Measurements from ENCODE around the gene MS4A18. TPM values are rescaled to one million over a fixed set of nuclear protein-coding genes. Genes with fewer than 3 reads are reported as not detected.

The MS4A18 gene
- total RNA-seq, 8 experiments from 2014 or later = 0.19 TPM; not detected in 7

DNA sequence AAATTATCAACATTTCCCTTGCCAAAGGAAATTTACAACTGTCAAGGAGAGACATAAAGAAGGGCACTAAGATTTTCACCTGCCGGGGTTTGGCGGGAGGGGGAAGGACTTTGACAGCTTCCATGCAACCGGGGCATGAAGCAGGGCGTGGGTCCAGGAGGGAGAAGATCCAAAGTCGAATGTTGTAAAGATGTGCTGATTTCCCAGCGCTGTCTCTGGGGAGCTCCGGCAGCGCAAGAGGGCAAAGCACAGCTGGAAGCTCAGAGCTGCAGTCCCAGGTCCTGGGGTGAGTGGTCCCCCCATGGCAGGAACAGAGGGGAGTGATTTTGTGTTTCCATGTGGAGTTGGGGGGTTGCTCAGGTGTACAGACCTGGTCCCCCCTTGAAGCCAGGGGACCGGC, 60.6 kb downstream of the MS4A18 start, which contains the start of gene MS4A10:
MS4A10 (plus strand) TSS at position 198 of the 400 bp plus-strand sequence. CDS start 5,003 bp downstream, outside the sequence.
- H3K27ac ChIP-seq = no peak within 1 kb of the TSS
- in situ Hi-C loops (cut with MboI; ENCODE audit: low pct_unique_long_range_greater_than_20kb in 2 of 9, low sequenced_read_pairs in 9 of 9, unreplicated experiment in 9 of 9) = no loop called here
- no peak for ATAC-seq (replicated peaks in 6 of 8)
- H3K4me1 ChIP-seq (replicated peaks in 1 of 2) = peaks cover 8 to 16% of the 10 kb centered on the region in 2 donors
- no peak within 1 kb of the TSS for H3K4me3 ChIP-seq
- 80 to 90% methylated on average over 1 to 3 of the region's 9 CpGs; no CpG with 5 or more reads in 8 of the 10 experiments for WGBS, 10 experiments

DNA sequence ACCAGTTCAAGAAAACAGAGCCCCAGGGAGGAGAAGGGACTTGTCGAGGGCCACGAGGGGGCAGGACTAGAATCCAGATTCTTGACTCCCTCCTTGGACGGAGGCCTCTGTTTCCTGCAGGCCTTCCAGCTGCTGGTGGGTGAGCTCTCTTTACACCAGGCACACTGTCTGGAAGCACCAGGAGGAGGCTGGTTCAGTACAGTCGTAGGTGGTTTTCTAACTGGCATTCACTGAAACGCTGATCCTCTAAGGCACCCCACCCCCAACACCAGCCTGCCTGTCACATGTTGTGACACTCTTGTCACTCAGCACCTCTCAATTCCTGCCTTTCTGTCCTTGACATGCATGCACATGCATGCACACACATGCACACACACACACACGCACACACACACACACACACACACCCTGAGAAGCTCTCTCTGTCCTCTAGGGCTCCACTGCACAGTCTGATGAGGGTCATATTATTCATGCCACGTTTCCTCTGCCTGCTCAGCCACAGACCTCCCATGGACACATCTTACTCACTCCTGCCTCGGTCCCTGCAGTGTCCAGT, 61.4 kb downstream of the MS4A18 start:
- 5 to 67% (median 59%) methylated on average over 3 to 4 of the region's 8 CpGs; no CpG with 5 or more reads in 7 of the 10 experiments for WGBS, 10 experiments
- Histone ChIP-seq H3K27ac (no peak overlapping the region), H3K4me1 (replicated peaks in 1 of 2) (peaks cover 8 to 14% of the 10 kb centered on the region in 2 donors), H3K4me3 (no peak overlapping the region)
- peak; percentile 20 to 99 (median 98) for ATAC-seq (replicated peaks in 6 of 8)
- in situ Hi-C loops (cut with MboI; ENCODE audit: low pct_unique_long_range_greater_than_20kb in 2 of 9, low sequenced_read_pairs in 9 of 9, unreplicated experiment in 9 of 9) = no loop called here

DNA sequence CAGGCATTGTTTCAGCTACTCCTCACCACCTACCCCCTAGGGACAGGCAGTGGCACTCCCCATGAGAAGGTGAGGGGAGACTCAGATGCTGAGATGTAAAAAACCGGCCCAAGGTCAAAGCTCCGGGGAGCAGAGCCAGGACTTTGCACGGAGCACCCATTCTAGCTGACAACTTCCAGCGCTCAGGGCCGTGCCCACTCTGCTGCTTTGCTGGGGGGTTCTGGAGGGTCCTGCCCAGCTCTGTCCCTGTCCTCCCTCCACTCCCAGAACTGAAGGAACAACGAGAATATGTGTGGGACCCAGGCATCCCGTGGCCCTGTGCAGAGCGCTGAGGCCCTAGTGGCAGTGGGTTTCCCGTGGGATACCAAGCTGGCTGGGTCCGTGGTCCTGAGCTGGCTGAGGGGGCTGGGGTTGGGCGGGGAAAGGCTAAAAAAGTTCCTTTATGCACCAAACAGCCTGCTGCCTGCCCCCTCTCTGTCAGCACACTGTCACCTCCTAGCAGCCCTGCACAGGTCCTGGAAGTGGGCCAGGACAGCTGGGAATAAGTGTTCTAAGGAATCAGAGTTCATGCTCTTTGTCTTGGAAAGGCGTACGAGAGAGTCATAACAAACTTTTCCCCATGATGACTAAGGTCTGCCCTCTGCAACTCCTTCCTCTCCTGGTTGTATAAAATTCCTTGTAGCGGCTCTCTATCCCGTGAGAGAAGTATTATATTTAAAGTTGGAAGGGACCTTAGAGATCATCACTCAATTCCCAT, 62.5 kb downstream of the MS4A18 start:
- H3K4me1 ChIP-seq (replicated peaks in 1 of 2) = peaks cover 8 to 10% of the 10 kb centered on the region in 2 donors
- in situ Hi-C loops (cut with MboI; ENCODE audit: low pct_unique_long_range_greater_than_20kb in 2 of 9, low sequenced_read_pairs in 9 of 9, unreplicated experiment in 9 of 9) = no loop called here
- ATAC-seq (replicated peaks in 6 of 8) = peak in 2 of 8 experiments; percentile 32 to 55
- no peak overlapping the region for H3K27ac ChIP-seq
- WGBS, 10 experiments = 24 to 95% (median 86%) methylated on average over 2 to 10 of the region's 15 CpGs; no CpG with 5 or more reads in 2 of the 10 experiments
- H3K4me3 ChIP-seq = no peak overlapping the region

DNA sequence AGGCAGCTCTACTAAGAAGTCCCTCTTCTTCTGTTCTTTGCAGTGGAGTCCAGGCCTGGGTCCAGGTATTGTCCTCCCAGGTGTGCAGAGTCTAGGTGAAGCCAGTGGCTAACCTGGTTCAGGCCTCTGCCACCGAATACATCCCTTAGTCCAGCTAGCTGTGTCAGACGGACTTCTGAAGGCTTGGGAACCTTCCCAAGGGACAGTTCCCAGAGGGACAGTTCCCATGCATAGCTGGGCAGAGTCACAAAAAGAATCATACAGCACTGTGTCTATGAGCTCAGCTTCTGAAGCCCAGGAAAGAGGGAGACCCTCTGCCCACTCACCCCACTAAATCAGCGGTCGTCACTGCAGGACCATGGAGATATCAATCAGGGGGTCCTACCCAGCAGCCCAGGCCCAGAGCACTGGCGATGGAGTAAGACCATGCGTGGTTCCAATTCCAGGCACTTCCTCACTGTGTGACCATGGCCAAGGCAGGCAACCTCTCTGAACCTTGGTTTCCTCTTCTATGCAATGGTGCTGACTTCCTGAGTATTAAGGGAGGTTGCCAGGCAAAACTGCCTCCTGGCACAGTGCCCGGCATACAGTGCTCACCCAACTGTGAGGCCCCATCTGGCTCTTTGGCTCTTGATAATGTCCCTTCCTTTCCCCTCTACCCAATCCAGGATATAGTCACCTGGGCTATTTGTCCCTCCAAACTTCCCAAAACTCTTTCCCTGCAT, 64.0 kb downstream of the MS4A18 start:
- H3K4me1 ChIP-seq (replicated peaks in 1 of 2) = peaks cover 8 to 10% of the 10 kb centered on the region in 2 donors
- ATAC-seq (replicated peaks in 6 of 8) = no peak
- no peak overlapping the region for H3K4me3 ChIP-seq
- 74 to 100% (median 91%) methylated on average over 1 to 3 of the region's 7 CpGs; no CpG with 5 or more reads in 4 of the 10 experiments for WGBS, 10 experiments
- in situ Hi-C loops (cut with MboI; ENCODE audit: low pct_unique_long_range_greater_than_20kb in 2 of 9, low sequenced_read_pairs in 9 of 9, unreplicated experiment in 9 of 9) = no loop called here
- H3K27ac ChIP-seq = no peak overlapping the region

DNA sequence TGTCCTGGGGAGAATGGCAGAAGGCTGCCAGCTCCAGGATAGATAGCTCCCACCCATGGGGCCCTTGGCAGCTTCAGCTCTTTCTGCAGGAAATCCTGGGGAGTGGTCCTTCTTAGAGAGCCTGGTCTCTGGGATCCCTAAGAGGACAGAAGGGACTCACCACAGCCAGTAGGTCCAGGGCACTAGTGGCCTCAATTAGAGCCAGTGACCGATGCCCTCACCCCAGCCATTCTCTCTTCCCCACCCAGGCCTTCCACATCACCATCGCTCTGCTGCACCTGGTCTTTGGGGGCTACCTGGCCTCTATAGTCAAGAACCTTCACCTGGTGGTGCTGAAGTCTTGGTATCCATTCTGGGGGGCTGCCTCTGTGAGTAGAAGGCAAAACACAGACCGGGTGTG, 66.2 kb downstream of the MS4A18 start:
- no peak overlapping the region for H3K27ac ChIP-seq
- WGBS, 10 experiments = 55 to 100% (median 83%) methylated on average over 1 to 2 of the region's 3 CpGs; no CpG with 5 or more reads in 7 of the 10 experiments
- H3K4me3 ChIP-seq = no peak overlapping the region
- no peak for ATAC-seq (replicated peaks in 6 of 8)
- H3K4me1 ChIP-seq (replicated peaks in 1 of 2) = peaks cover 7 to 8% of the 10 kb centered on the region in 2 donors
- in situ Hi-C loops (cut with MboI; ENCODE audit: low pct_unique_long_range_greater_than_20kb in 2 of 9, low sequenced_read_pairs in 9 of 9, unreplicated experiment in 9 of 9) = no loop called here

GRCh38 chr11:60791153-60791933, 66.8 kb downstream of the MS4A18 start:
- ATAC-seq (replicated peaks in 6 of 8) = peak in 6 of 8 experiments; percentile 54 to 95 (median 84)
- Histone ChIP-seq H3K4me3 (no peak overlapping the region), H3K27ac (no peak overlapping the region), H3K4me1 (replicated peaks in 1 of 2) (peaks cover 1 to 4% of the 10 kb centered on the region in 2 donors)
- WGBS, 10 experiments = 0 to 80% (median 40%) methylated on average over 1 to 4 of the region's 4 CpGs; no CpG with 5 or more reads in 5 of the 10 experiments
- in situ Hi-C loops (cut with MboI; ENCODE audit: low pct_unique_long_range_greater_than_20kb in 2 of 9, low sequenced_read_pairs in 9 of 9, unreplicated experiment in 9 of 9) = no loop called here

- in situ Hi-C loops (cut with MboI; ENCODE audit: low pct_unique_long_range_greater_than_20kb in 2 of 9, low sequenced_read_pairs in 9 of 9, unreplicated experiment in 9 of 9) = no loop called here
- Histone ChIP-seq H3K27ac (no peak overlapping the region), H3K4me1 (replicated peaks in 1 of 2) (no peaks in the 10 kb centered on the region), H3K4me3 (no peak overlapping the region)
- WGBS, 10 experiments = 0 to 71% (median 49%) methylated on average over 1 to 3 of the region's 3 CpGs; no CpG with 5 or more reads in 7 of the 10 experiments
- no peak for ATAC-seq (replicated peaks in 6 of 8)
Observed at GRCh38 chr11:60792521-60792920, 68.0 kb downstream of the MS4A18 start.

Other genes with a start within 250 kb of the MS4A18 start
- gene MS4A12, start 231.9 kb upstream of the MS4A18 start, total RNA-seq = under 1 TPM in 1 of 8 experiments, not detected in 7; 0.43 TPM
- gene MS4A13, start 209.3 kb upstream of the MS4A18 start, total RNA-seq = not detected
- gene MS4A8, start 25.1 kb upstream of the MS4A18 start, total RNA-seq = 1 to 10 TPM in 1 of 8 experiments, under 1 TPM in 1, not detected in 6; 0.43 to 5.1 TPM
- under 1 TPM in 3 of 8 experiments, not detected in 5; 0.13 to 0.33 (median 0.28) TPM for gene MS4A15, start 32.1 kb downstream of the MS4A18 start, total RNA-seq
- gene MS4A10, start 60.6 kb downstream of the MS4A18 start, total RNA-seq = under 1 TPM in 4 of 8 experiments, not detected in 4; 0.08 to 0.33 (median 0.10) TPM
- 10 to 100 TPM in 5 of 8 experiments, 1 to 10 TPM in 3; 4.8 to 55.6 (median 15.0) TPM for gene CCDC86, start 117.4 kb downstream of the MS4A18 start, total RNA-seq
- 1 to 10 TPM in 1 of 8 experiments, under 1 TPM in 7; 0.27 to 4.6 (median 0.42) TPM for gene PTGDR2, start 131.2 kb downstream of the MS4A18 start, total RNA-seq
- gene ZP1, start 142.8 kb downstream of the MS4A18 start, total RNA-seq = under 1 TPM in 4 of 8 experiments, not detected in 4; 0.56 to 0.95 (median 0.65) TPM
- 100 to 1,000 TPM in 3 of 8 experiments, 10 to 100 TPM in 5; 58.6 to 136 (median 91.2) TPM for gene PRPF19, start 181.9 kb downstream of the MS4A18 start, total RNA-seq
- 10 to 100 TPM in 5 of 8 experiments, 1 to 10 TPM in 3; 5.1 to 72.7 (median 28.6) TPM for gene TMEM109, start 189.4 kb downstream of the MS4A18 start, total RNA-seq
- 100 to 1,000 TPM in 3 of 8 experiments, 10 to 100 TPM in 5; 16.4 to 180 (median 81.4) TPM for gene TMEM132A, start 199.7 kb downstream of the MS4A18 start, total RNA-seq
- 10 to 100 TPM in 1 of 8 experiments, 1 to 10 TPM in 5, under 1 TPM in 2; 0.73 to 24.5 (median 5.8) TPM for gene SLC15A3, start 227.5 kb downstream of the MS4A18 start, total RNA-seq
- 1 to 10 TPM in 3 of 8 experiments, under 1 TPM in 4, not detected in 1; 0.14 to 1.7 (median 0.63) TPM for gene CD6, start 247.0 kb downstream of the MS4A18 start, total RNA-seq

Data from motor neuron (in vitro differentiated cells).